HG02763 (cell line): ENCODE measurements around the gene MBIP.

Experiments
- ATAC-seq: cut with Tn5 transposase; IDR thresholded peaks from one replicate; pipeline ENCODE4 v1.9.1; 2021; ENCODE audit warnings: mild to moderate bottlenecking, moderate library complexity; ENCODE audit not compliant: unreplicated experiment

MBIP gene

GRCh38 chr14:36268121-36268520, 52.3 kb downstream of the MBIP start:
- no peak for ATAC-seq

- no peak for ATAC-seq
These were observed 55.8 kb downstream of the MBIP start for GRCh38 chr14:36264595-36264994.

- ATAC-seq: no peak
These were observed 56.3 kb downstream of the MBIP start for GRCh38 chr14:36264107-36264506.

GRCh38 chr14:36260970-36261640, 59.3 kb downstream of the MBIP start:
- ATAC-seq: no peak

- no peak for ATAC-seq
These were observed 62.2 kb downstream of the MBIP start for GRCh38 chr14:36258241-36258640.

GRCh38 chr14:36256126-36256801, 64.2 kb downstream of the MBIP start:
- ATAC-seq: no peak

- ATAC-seq: no peak
These were observed 66.3 kb downstream of the MBIP start for GRCh38 chr14:36254020-36254624.
